ENCODE measurements around the gene ZNF341. TPM values are rescaled to one million over a fixed set of nuclear protein-coding genes. Genes with fewer than 3 reads are reported as not detected.
A peak's percentile ranks its signal among the peaks of the same experiment; 100 is the strongest.

The ZNF341 gene
- total and polyA plus RNA-seq, 2 donors (not counting 1 experiment from before 2014, with no cell fraction given): 9.1 to 10.9 TPM

- ATAC-seq (ENCODE audit: low read depth) (no peak), DNase-seq (no peak)
Measured at GRCh38 chr20:33689493-33689892, 42.3 kb upstream of the ZNF341 start.

GRCh38 chr20:33689973-33690372 is 41.8 kb upstream of the ZNF341 start:
- no peak overlapping the region for H3K4me3 Mint-ChIP-seq
- no peak overlapping the region for H3K27ac ChIP-seq (ENCODE audit: low read length in 2 of 2)

More at GRCh38 chr20:33689493-33689892, 42.3 kb upstream of the ZNF341 start:
- H3K4me3 Mint-ChIP-seq: no peak overlapping the region
- Histone ChIP-seq H2AFZ (ENCODE audit: insufficient read depth, low read depth, low read length, poor library complexity, severe bottlenecking) (no peak overlapping the region), H3K9me3 (ENCODE audit: control extremely low read depth in 1 of 3, control insufficient read depth in 2 of 3, insufficient read depth in 1 of 3, low read length in 2 of 3) (no peaks in the 10 kb centered on the region), H3K79me2 (ENCODE audit: control insufficient read depth, insufficient read depth, low read length) (no peaks in the 10 kb centered on the region), H3K4me3 (ENCODE audit: control extremely low read depth in 1 of 5, extremely low read depth in 1 of 5, insufficient read depth in 1 of 5, low read depth in 2 of 5, low read length in 4 of 5) (no peak overlapping the region), H4K20me1 (ENCODE audit: control insufficient read depth, insufficient read depth, low read length, poor library complexity, severe bottlenecking) (no peaks in the 10 kb centered on the region), H3K9ac (ENCODE audit: low read length) (no peak overlapping the region), H3K4me1 (ENCODE audit: control insufficient read depth in 2 of 2, insufficient read depth in 2 of 2, low read length in 2 of 2) (peaks cover 16 to 18% of the 10 kb centered on the region in 2 donors), H3K4me2 (replicated peaks; ENCODE audit: low read depth, low read length, poor library complexity, severe bottlenecking) (no peak overlapping the region), H3K36me3 (replicated peaks in 1 of 2; ENCODE audit: control extremely low read depth in 1 of 2, control insufficient read depth in 1 of 2, extremely low read depth in 1 of 2, insufficient read depth in 2 of 2, low read length in 1 of 2) (no peaks in the 10 kb centered on the region), H3K27me3 (replicated peaks in 1 of 4; ENCODE audit: control extremely low read depth in 1 of 4, control insufficient read depth in 3 of 4, insufficient read depth in 4 of 4, low read length in 3 of 4) (no peaks in the 10 kb centered on the region), H3K27ac (ENCODE audit: low read length in 2 of 2) (no peak overlapping the region)
- no peaks in the 10 kb centered on the region for H3K27me3 Mint-ChIP-seq
- WGBS (ENCODE audit: insufficient coverage): no CpG with 5 or more reads among the region's 1 CpG
- H3K9me3 Mint-ChIP-seq (ENCODE audit: insufficient read depth): no peaks in the 10 kb centered on the region
- TF ChIP-seq EZH2 (IDR thresholded peaks at IDR 0.05; ENCODE audit: borderline replicate concordance, insufficient read depth, low read depth, low read length, poor library complexity, severe bottlenecking) (no peak), CTCF (IDR thresholded peaks at IDR 0.05) (no peak)
- POLR2A ChIA-PET: no interaction called here
- intact Hi-C loops (cut with micrococcal nuclease): no loop called here
- CTCF ChIA-PET: interaction anchor here (0.5 to 1.2 kb wide), 2 partner anchors 22 to 32 kb away, joined by 3 read pairs; no protein-coding TSS in a partner anchor
- no peak overlapping the region for H3K27ac Mint-ChIP-seq
- H3K4me1 Mint-ChIP-seq: peaks cover 19% of the 10 kb centered on the region

More at GRCh38 chr20:33689973-33690372, 41.8 kb upstream of the ZNF341 start:
- H3K4me1 Mint-ChIP-seq: peaks cover 14% of the 10 kb centered on the region
- H3K27me3 ChIP-seq (replicated peaks in 1 of 4; ENCODE audit: control extremely low read depth in 1 of 4, control insufficient read depth in 3 of 4, insufficient read depth in 4 of 4, low read length in 3 of 4): no peaks in the 10 kb centered on the region
- no peaks in the 10 kb centered on the region for H3K9me3 Mint-ChIP-seq (ENCODE audit: insufficient read depth)
- peak overlapping the region; percentile 26 for H3K27ac Mint-ChIP-seq
- H3K9me3 ChIP-seq (ENCODE audit: control extremely low read depth in 1 of 3, control insufficient read depth in 2 of 3, insufficient read depth in 1 of 3, low read length in 2 of 3): no peaks in the 10 kb centered on the region
- no peak overlapping the region for H3K4me2 ChIP-seq (replicated peaks; ENCODE audit: low read depth, low read length, poor library complexity, severe bottlenecking)
- WGBS (ENCODE audit: insufficient coverage): no CpG with 5 or more reads among the region's 4 CpGs
- ATAC-seq (ENCODE audit: low read depth) (no peak), DNase-seq (no peak)
- ChIA-PET CTCF (interaction anchor here (1.2 kb wide), 1 partner anchor 22 kb away, joined by 3 read pairs; no protein-coding TSS in a partner anchor), POLR2A (no interaction called here)
- no peak overlapping the region for H3K4me3 ChIP-seq (ENCODE audit: control extremely low read depth in 1 of 5, extremely low read depth in 1 of 5, insufficient read depth in 1 of 5, low read depth in 2 of 5, low read length in 4 of 5)
- peaks cover 11 to 13% of the 10 kb centered on the region in 2 donors for H3K4me1 ChIP-seq (ENCODE audit: control insufficient read depth in 2 of 2, insufficient read depth in 2 of 2, low read length in 2 of 2)
- H3K36me3 ChIP-seq (replicated peaks in 1 of 2; ENCODE audit: control extremely low read depth in 1 of 2, control insufficient read depth in 1 of 2, extremely low read depth in 1 of 2, insufficient read depth in 2 of 2, low read length in 1 of 2): no peaks in the 10 kb centered on the region
- intact Hi-C loops (cut with micrococcal nuclease): no loop called here
- H2AFZ ChIP-seq (ENCODE audit: insufficient read depth, low read depth, low read length, poor library complexity, severe bottlenecking): no peak overlapping the region
- TF ChIP-seq CTCF (IDR thresholded peaks at IDR 0.05) (no peak), EZH2 (IDR thresholded peaks at IDR 0.05; ENCODE audit: borderline replicate concordance, insufficient read depth, low read depth, low read length, poor library complexity, severe bottlenecking) (no peak)
- no peaks in the 10 kb centered on the region for H3K27me3 Mint-ChIP-seq
- H3K9ac ChIP-seq (ENCODE audit: low read length): no peak overlapping the region
- no peaks in the 10 kb centered on the region for H3K79me2 ChIP-seq (ENCODE audit: control insufficient read depth, insufficient read depth, low read length)
- no peaks in the 10 kb centered on the region for H4K20me1 ChIP-seq (ENCODE audit: control insufficient read depth, insufficient read depth, low read length, poor library complexity, severe bottlenecking)
